Measurements from ENCODE around the gene GPR142.
"Not testable (repeated sequence)": the region's sequence is repeated elsewhere in the genome, so short reads cannot be mapped to it uniquely, and the experiment has no call there.

Gene GPR142

DNA sequence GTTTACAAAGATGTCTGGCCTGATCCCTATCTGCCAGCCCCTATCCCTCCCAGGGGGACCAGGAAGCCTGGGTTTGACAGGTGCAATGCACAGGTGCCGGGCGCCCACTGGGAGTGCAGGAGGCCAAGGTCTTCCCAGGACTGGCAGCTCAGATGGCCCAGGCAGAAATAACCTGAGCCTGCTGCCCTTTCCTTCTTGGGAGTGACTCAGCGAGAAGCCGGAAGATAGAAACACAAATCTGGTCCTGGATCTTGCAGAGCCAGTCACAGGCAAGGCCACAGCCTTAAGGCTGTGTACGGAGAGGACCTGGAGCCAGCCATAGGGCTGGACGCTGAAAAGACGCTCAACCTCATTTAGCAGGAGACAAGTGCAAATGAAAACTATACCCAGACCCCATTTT, 27.7 kb downstream of the GPR142 start:
- DNase-seq = no peak

DNA sequence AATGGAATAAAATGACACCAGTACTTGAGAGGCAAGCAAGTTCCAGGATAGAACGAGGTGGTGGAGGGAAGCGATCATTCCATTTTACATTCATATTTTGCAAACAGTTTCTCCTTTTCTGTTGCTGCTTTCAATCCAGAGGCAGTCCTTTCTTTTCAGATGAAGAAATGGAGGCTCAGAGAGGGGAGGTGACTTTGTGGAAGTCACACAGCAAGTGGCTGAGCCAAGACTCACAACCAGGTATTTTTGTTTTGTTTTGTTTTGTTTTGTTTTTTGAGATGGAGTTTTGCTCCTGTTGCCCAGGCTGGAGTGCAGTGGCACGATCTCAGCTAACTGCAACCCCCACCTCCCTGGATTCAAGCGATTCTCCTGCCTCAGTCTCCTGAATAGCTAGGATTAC, 29.3 kb downstream of the GPR142 start:
- no peak for DNase-seq

DNA sequence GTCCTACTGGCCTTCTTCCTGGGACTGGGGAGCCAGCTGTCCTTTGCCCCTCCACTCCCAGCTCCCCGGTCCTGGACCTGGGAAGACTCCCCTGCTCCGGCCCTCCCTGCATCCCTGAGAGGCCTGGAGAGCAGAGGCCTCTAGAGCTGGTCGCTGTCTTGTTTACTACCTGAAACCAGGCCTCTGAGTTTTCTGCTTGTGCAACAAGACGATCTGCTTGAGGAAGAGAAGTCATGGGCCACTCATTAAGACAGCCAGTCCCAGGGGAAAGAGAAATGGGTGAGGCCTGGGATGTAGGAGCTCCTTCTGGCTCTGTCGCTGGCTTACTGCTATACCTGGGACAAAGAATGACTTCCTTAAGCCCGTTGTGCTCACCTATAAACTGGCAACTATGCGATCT, 34.7 kb downstream of the GPR142 start:
- no peak for DNase-seq

DNA sequence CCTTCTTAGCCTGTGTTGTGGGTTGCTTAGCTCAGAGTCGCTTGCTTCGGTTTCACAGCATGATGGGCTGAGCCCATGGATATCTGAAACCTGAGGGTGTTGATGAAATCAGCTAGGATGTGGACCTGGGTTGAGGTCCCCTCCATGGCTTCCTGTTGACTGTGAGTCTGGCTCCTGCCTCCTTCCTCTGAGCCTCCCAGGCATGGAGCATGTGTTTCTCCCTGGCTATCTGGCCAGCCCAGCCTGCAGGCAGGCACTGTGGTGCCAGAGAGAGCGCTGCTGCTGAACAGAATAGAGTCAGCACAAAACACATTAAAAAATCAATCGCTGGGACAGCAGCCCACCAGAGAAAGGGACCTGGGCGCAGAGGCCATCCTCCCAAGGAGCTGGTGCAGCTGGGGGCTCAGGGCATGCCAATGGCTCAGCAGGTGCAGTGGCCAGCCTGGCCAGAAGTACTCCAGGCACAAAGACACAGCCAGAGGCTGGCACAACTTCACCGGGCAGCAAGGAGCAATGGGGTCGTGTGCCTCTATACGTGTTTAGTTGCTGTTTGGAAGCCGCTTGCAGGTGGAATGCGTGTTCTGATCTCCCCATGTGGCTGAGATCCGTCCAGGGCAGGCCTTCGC, 36.3 kb downstream of the GPR142 start:
- no peak for DNase-seq

DNA sequence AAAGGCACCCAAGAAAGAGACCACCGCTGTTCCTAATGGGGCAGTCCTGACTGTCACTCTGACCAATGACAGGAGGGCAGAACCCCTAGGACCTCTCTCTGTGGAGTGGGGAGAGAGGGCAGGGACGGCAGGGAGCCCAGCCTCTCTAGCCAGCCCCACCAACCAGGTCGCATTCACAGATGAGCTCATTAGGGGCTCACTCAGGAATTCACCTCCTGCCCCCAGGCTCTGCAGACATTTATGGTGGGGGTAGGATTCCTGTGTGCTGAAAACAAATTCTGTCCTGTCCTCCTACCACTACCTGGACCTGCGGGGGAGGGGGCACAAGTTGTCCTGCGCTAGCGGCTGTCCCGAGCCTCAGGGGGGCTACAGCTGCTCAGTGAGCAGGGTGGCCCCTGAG, 36.9 kb downstream of the GPR142 start:
- no peak for DNase-seq

DNA sequence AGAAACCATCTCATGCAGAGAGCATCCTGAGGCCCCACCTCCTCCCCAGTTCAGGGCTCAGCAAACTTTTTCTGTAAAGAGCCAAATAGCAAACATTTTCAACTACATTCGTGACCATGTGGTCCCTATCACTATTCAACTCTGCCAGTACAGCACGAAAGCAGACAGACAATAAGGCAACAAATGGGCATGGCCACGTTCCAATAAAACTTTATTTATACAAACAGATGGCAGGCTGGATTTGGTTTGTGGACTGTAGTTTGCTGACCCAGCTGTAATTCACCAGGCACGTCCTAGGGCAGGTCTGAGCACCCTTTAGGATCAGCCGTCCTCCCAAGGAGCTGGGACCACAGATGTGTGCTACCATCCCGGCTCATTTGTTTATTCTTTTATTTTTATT, 37.5 kb downstream of the GPR142 start:
- no peak for DNase-seq

DNA sequence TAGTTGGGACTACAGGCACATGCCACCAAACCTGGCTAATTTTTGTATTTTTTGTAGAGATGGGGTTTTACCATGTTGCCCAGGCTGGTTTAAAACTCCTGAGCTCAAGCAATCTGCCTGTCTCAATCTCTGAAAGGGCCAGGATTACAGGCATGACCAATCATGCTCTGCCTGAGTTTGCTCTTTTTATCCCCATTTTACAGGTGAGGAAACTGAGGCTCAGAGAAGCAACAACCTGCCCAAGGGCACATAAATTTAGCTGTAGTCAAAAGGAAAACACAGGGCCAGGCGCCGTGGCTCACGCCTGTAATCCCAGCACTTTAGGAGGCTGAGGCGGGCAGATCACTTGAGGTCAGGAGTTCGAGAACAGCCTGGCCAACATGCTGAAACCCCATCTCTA, 38.0 kb downstream of the GPR142 start:
- DNase-seq = not testable (repeated sequence)

DNA sequence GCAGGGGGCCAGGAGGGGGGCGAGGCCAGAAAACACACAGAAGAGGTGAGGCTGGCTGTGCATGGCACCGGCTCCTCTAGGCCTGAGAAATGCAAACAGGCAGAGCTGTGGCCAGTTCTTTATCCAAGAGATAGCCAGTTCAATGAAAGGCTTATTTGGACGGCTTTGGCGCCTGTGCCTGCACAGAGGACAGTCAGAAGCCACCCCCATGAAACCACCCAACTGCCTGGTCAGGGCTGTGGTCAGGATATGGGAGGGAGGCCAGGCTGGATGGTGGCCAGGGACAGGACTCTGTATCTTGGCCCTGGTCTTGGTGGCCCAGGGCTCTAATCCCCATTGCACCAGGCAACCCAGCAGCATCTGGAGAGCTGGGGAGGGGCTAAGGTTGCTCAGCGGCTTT, 40.1 kb downstream of the GPR142 start:
- no peak for DNase-seq

DNA sequence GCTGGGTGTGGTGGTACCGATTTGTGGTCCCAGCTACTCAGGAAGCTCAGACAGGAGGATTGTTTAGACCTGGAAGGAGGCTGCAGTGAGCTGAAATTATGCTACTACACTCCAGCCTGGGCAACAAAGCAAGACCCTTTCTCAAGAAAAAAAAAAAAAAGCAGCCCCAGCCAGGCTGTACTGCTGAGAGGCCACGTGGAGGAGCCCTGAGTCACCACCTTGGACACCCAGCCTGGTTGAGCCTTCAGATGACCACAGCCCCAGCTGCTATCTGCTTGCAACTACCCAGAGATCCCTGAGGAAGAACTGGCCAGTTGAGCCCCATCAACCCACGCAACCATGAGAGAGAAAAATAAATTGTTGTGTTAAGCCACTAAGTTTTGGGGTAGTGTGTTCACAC, 41.0 kb downstream of the GPR142 start:
- DNase-seq = no peak

GRCh38 chr17:74408815-74409214, 41.5 kb downstream of the GPR142 start:
- DNase-seq = no peak

DNA sequence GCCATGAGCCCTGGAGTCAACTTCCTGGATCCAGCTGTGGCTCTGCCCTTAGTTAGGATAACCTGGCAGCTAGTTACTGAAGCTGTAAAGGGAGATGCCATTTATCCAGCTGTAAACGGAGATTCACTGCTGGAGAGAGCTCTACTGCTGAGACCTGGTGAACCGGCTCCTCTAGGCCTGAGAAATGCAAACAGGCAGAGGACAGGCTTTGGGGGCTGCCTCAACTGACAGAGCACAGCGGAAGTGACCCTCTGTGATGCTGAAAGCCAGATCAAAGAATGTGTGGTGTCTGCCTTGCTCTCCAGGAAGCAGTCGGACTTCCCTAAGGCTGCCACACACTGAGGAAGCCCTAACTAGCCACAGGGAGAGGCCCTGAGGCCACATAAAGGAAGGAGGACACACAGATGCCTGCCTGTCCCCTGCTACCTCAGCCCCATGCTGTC, 42.7 kb downstream of the GPR142 start:
- DNase-seq = no peak

DNA sequence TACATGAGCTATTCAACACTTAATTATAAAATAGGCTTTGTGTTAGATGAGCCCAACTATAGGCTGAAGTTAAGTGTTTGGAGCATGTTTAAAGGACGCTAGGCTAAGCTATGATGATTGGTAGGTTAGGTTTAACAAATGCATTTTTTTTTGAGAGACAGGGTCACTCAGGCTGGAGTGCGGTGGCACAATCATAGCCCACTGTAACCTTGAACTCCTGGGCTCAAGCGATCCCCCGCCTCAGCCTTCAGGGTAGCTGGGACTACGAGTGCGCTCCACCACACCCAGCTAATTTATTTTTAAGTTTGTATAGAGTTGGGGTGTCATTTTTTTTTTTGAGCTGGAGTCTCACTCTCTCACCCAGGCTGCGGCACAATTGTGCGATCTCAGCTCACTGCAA, 45.3 kb downstream of the GPR142 start:
- DNase-seq = no peak

- DNase-seq = no peak
Observed at GRCh38 chr17:74413491-74413890, 46.2 kb downstream of the GPR142 start.

DNA sequence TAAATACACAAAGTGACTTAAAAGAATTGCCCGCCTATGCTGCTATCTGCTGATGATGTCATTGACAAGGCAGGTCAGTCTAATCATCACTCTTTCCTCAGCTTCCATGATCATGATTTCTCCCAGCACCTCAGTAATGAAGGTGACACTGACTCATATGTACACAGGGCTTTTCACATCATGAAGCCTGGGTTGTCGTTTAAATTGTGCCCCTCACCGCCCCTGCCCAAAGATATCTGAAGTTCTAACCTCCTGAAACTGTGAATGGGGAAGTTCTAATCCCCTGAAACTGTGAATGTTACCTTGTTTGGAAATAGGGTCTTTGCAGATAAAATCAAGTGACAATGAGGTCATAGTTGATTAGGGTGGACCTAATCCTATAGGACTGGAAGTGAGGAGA, 47.2 kb downstream of the GPR142 start:
- DNase-seq = no peak

DNA sequence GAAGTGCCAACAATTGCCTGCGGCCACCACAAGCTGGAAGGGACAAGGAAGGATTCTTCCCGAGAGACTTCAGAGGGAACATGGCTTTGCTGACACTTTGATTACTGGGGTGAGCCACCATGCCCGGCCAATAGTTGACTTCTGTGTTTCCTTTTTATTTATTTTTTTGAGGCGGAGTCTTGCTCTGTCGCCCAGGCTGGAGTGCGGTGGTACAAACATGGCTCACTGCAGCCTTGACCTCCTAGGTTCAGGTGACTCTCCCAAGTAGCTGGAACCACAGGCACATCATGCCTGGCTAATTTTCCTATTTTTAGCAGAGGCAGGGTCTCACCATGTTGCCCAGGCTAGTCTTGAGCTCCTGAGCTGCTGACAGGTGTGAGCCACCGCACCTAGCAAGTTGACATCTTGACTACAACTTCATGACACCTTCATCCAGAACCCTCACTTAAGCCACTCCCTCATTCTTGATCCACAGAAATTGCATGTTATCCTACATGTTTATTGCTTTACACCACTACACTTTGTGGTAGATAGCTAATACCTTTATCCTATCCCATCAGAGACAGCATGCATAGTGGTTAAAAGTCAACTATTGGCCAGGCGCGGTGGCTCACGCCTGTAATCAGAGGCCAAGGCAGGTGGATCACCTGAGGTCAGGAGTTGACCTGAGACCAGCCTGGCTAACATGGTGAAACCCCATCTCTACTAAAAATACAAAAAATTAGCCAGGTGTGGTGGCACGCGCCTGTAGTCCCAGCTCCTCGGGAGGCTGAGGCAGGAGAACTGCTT, 48.5 kb downstream of the GPR142 start:
- DNase-seq = no peak

DNA sequence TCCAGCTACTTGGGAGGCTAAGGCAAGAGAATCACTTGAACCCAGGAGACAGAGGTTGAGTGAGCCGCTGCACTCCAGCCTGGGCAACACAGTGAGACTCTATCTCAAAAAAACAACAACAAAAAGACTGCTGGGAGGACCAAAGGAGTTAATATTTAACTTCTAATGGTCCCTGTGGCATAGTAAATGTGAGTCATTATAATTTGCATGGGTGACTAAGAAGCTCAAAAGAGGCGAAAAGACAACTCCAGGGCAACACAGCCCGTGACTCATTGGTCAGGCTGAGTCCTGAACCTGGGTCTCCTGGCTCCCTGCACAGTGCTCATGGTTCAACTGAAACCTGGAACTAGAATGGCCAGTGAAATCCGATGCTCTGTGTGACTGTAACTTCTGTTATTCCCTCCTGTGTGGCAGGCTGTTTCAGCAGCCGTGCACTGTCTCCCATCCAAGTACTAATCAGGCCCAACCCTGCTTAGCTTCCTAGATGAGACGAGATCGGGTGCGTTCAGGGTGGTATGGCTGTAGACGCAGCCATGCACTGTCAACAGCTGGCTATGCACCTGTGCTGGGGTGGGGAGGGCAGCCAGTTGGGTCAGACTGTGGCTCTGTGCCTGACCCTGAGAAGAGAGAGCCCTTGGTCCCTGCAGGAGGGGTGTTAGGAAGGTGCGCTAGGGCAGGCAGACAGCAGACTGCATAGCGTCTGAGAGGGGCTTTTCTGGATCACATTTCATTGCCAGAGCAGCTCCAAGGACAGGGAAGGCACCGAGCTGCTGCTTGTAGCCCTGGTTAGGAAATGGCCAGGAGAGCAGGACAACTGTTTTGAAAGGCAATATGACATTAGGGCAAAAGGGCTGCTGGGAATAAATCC, 50.1 kb downstream of the GPR142 start:
- DNase-seq = no peak

DNA sequence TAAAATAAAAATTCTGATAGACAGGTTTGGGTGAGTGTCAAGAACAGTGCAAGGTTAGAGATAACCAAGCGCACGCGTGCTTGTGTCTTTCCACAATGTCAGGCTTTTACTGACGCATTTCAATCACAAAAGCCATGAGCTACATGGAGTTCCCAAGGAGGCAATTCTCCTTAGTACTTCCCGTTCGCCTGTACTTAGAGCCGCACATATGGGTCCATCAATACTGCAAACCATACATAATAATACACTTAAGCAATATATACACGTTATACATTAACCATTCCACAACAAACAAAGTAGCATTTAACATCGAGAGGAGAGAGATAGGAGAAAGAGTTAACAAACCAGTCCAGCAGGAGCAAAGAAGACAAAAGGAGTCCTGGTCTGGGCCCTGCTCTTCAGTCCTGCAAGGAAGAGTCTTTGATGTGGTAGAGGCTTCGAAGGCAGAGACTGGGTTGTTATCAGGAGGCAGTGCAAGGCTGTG, 52.7 kb downstream of the GPR142 start:
- DNase-seq = no peak
